Mesenchymal stem cell (in vitro differentiated cells and primary cell): ENCODE measurements around the gene GNE.

Source experiments
- DNase-seq: peaks from one replicate; pipeline ENCODE4 v3.0.0-alpha.2; 2013
- H2AFZ ChIP-seq: one replicate; pipeline ENCODE4 v1.6.1; 2013; ENCODE audit warnings: low read depth, mild to moderate bottlenecking, control low read depth, inconsistent platforms, low read length, moderate library complexity
- H2AK5ac ChIP-seq: 2 replicates; pipeline ENCODE4 v1.6.1; 2013; ENCODE audit warnings: low read length, moderate library complexity, mild to moderate bottlenecking, inconsistent platforms; ENCODE audit not compliant: severe bottlenecking
- H2BK120ac ChIP-seq: one replicate; pipeline ENCODE4 v1.6.1; 2013; ENCODE audit warnings: low read depth, mild to moderate bottlenecking, inconsistent platforms, low read length, moderate library complexity
- H2BK12ac ChIP-seq, 2 experiments: one replicate each; pipeline ENCODE4 v1.6.1; 2013; ENCODE audit warnings: inconsistent platforms in 2 of 2, low read length in 2 of 2, mild to moderate bottlenecking in 2 of 2, moderate library complexity in 2 of 2, control low read depth in 1 of 2
- H2BK15ac ChIP-seq: one replicate; pipeline ENCODE4 v1.6.1; 2013; ENCODE audit warnings: mild to moderate bottlenecking, low read depth, inconsistent platforms; ENCODE audit not compliant: poor library complexity, severe bottlenecking
- H2BK5ac ChIP-seq: 2 replicates; pipeline ENCODE4 v1.6.1; 2013; ENCODE audit warnings: low read depth, mild to moderate bottlenecking, low read length, control low read depth, inconsistent platforms; ENCODE audit not compliant: poor library complexity, severe bottlenecking
- H3K14ac ChIP-seq, 2 experiments: one replicate each; pipeline ENCODE4 v1.6.1; 2013; ENCODE audit warnings: inconsistent platforms in 2 of 2, low read length in 2 of 2, control low read depth in 1 of 2, mild to moderate bottlenecking in 1 of 2, moderate library complexity in 1 of 2
- H3K18ac ChIP-seq, 2 experiments: one replicate each; pipeline ENCODE4 v1.6.1; 2013; ENCODE audit warnings: inconsistent platforms in 2 of 2, low read length in 2 of 2, control low read depth in 1 of 2, low read depth in 1 of 2, mild to moderate bottlenecking in 1 of 2
- H3K23ac ChIP-seq, 2 experiments: one replicate each; pipeline ENCODE4 v1.6.1; 2013; ENCODE audit warnings: inconsistent platforms in 2 of 2, low read length in 2 of 2, mild to moderate bottlenecking in 2 of 2, moderate library complexity in 2 of 2, control low read depth in 1 of 2
- H3K27ac ChIP-seq: 2 replicates; pipeline ENCODE4 v1.5.1; 2013; ENCODE audit warnings: mild to moderate bottlenecking, moderate library complexity, low read length, control low read depth, inconsistent platforms; ENCODE audit not compliant: poor library complexity, severe bottlenecking
- H3K27me3 ChIP-seq, 2 experiments: 2 replicates each; pipeline versions ENCODE4 v1.6.1 to v1.7.0; 2013; ENCODE audit warnings: low read length in 2 of 2, mild to moderate bottlenecking in 2 of 2, moderate library complexity in 2 of 2, control low read depth in 1 of 2, inconsistent platforms in 1 of 2; ENCODE audit not compliant: control insufficient read depth in 1 of 2, insufficient read depth in 1 of 2
- H3K36me3 ChIP-seq, 2 experiments: 2 replicates each; pipeline versions ENCODE4 v1.6.1 to v1.7.0; 2013; ENCODE audit warnings: low read length in 2 of 2, control low read depth in 1 of 2, inconsistent platforms in 1 of 2, low read depth in 1 of 2, mild to moderate bottlenecking in 1 of 2; ENCODE audit not compliant: insufficient read depth in 2 of 2, control insufficient read depth in 1 of 2
- H3K4ac ChIP-seq, 2 experiments: one replicate each; pipeline ENCODE4 v1.6.1; 2013; ENCODE audit warnings: inconsistent platforms in 2 of 2, low read length in 2 of 2, mild to moderate bottlenecking in 2 of 2, moderate library complexity in 2 of 2, control low read depth in 1 of 2, low read depth in 1 of 2
- H3K4me1 ChIP-seq: 2 replicates; pipeline ENCODE4 v1.6.1; 2013; ENCODE audit warnings: low read depth, low read length, control low read depth; ENCODE audit not compliant: control insufficient read depth, insufficient read depth
- H3K4me2 ChIP-seq: 2 replicates; pipeline ENCODE4 v1.6.1; 2013; ENCODE audit warnings: low read length, mild to moderate bottlenecking, inconsistent platforms; ENCODE audit not compliant: poor library complexity, severe bottlenecking
- H3K4me3 ChIP-seq, 2 experiments: 2 replicates each; pipeline versions ENCODE4 v1.5.1 to v1.7.0; 2013; ENCODE audit warnings: low read length in 2 of 2, mild to moderate bottlenecking in 2 of 2, control low read depth in 1 of 2, low read depth in 1 of 2; ENCODE audit not compliant: insufficient read depth in 1 of 2
- H3K79me1 ChIP-seq: replicated peaks from 2 replicates; pipeline ENCODE4 v1.6.1; 2013; ENCODE audit warnings: mild to moderate bottlenecking, control low read depth, low read length, inconsistent platforms; ENCODE audit not compliant: poor library complexity, severe bottlenecking
- H3K9ac ChIP-seq: 2 replicates; pipeline ENCODE4 v1.7.0; 2013; ENCODE audit warnings: mild to moderate bottlenecking, low read length, moderate library complexity
- H3K9me3 ChIP-seq: 2 replicates; pipeline ENCODE4 v1.7.0; 2013; ENCODE audit warnings: mild to moderate bottlenecking, low read length; ENCODE audit not compliant: control insufficient read depth
- H4K8ac ChIP-seq: one replicate; pipeline ENCODE4 v1.6.1; 2013; ENCODE audit warnings: inconsistent platforms, mild to moderate bottlenecking, low read length, moderate library complexity
- H4K91ac ChIP-seq: one replicate; pipeline ENCODE4 v1.6.1; 2013; ENCODE audit warnings: mild to moderate bottlenecking, low read length, inconsistent platforms
- WGBS: methylation state at CpG from one replicate; pipeline ENCODE4 v1.1.7; 2013; ENCODE audit warnings: mixed read lengths; 5-methylcytosine and 5-hydroxymethylcytosine counted together

GNE gene

DNA sequence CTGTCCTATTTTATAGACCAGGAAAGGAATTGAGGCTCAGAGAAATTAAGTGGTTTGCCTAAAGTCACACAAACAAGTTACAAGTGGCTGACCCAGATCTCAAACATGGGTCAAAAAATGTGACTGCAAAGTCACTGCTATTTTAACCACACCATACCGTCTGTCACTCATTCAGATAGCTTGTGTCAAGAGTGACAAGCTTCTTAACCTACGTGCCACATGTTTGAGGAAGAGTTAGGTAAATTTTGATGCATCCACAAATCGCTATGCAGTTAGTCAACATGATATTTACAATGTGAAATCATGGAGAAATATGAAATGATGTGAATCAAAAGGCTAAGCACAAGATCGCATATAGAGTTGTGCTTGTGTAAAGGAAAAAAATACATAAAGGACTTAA lies 22.7 kb upstream of the GNE start:
- H2AFZ ChIP-seq = no peak overlapping the region
- no peak overlapping the region for H3K4ac ChIP-seq
- H3K27ac ChIP-seq = no peak overlapping the region
- no peak overlapping the region for H2BK15ac ChIP-seq
- H2BK12ac ChIP-seq = no peak overlapping the region
- H3K23ac ChIP-seq = no peak overlapping the region
- no peak overlapping the region for H2AK5ac ChIP-seq
- no peak overlapping the region for H4K8ac ChIP-seq
- no peak for DNase-seq
- H2BK120ac ChIP-seq = no peak overlapping the region
- H3K27me3 ChIP-seq = no peaks in the 10 kb centered on the region
- no peak overlapping the region for H3K18ac ChIP-seq
- no peaks in the 10 kb centered on the region for H3K4me1 ChIP-seq
- no peak overlapping the region for H3K14ac ChIP-seq
- H2BK5ac ChIP-seq = no peak overlapping the region
- H4K91ac ChIP-seq = no peak overlapping the region
- WGBS = 97% methylated on average over 4 of the region's 4 CpGs
- H3K9ac ChIP-seq = no peak overlapping the region
- H3K4me2 ChIP-seq = no peak overlapping the region
- no peak overlapping the region for H3K4me3 ChIP-seq
- H3K79me1 ChIP-seq = no peaks in the 10 kb centered on the region
- H3K9me3 ChIP-seq = no peaks in the 10 kb centered on the region
- H3K36me3 ChIP-seq = no peaks in the 10 kb centered on the region

DNA sequence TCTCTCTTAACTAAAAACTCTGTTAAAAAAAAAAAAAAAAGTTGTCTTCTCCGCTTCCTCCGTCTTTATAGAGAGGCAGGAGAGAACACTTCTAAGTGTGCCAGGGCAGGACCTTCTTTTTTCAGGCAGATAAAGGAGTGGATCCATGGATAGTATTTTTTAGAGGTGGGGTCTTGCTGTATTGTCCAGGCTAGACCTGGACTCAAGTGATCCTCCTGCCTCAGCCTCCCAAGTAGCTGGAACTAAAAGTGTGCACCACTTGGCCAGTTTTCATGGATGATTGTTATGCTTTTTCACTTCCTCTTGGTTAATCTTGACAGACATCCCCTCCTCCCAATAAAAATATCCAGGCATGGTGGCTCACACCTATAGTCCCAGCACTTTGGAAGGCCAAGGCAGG lies 20.0 kb upstream of the GNE start:
- Histone ChIP-seq H2AK5ac (no peak overlapping the region), H2BK12ac (no peak overlapping the region), H3K23ac (no peak overlapping the region), H2AFZ (no peak overlapping the region), H3K14ac (no peak overlapping the region), H3K4ac (no peak overlapping the region), H2BK5ac (no peak overlapping the region), H4K91ac (no peak overlapping the region), H3K18ac (no peak overlapping the region), H3K4me2 (no peak overlapping the region), H3K27ac (no peak overlapping the region), H2BK120ac (no peak overlapping the region), H3K9me3 (no peaks in the 10 kb centered on the region), H3K36me3 (no peaks in the 10 kb centered on the region), H3K4me3 (no peak overlapping the region), H4K8ac (no peak overlapping the region), H3K4me1 (peaks cover 3% of the 10 kb centered on the region), H3K9ac (no peak overlapping the region), H3K79me1 (no peaks in the 10 kb centered on the region), H3K27me3 (no peaks in the 10 kb centered on the region), H2BK15ac (no peak overlapping the region)
- no peak for DNase-seq
- 89% methylated on average over 2 of the region's 2 CpGs for WGBS

DNA sequence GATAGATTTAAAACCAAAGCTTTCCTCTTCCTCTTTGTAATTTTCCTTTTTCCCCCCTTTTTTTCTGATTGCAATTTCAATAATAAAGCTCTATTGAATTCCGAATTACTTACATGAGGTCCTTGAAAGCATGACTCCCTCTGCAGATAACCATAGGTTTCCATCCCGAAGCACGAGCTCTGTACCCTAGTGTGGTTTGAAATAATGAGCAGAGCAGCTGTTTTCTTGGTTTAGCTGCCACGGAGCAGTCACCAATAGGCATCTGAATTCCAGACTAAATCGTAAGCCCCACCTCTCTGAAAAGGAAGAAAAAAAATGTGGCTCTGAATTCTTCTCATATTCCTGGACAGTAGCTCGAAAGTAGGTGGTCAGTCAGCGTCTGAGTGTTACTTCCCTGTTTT lies 18.5 kb upstream of the GNE start:
- Histone ChIP-seq H3K27ac (peak overlapping the region; percentile 55), H3K36me3 (no peaks in the 10 kb centered on the region), H2AFZ (no peak overlapping the region), H3K4ac (peak overlapping the region in 1 of 2 experiments; percentile 8), H2BK12ac (no peak overlapping the region), H3K9ac (peak overlapping the region; percentile 80), H4K8ac (no peak overlapping the region), H2BK15ac (no peak overlapping the region), H3K9me3 (no peaks in the 10 kb centered on the region), H3K4me1 (peaks cover 3% of the 10 kb centered on the region), H3K79me1 (no peaks in the 10 kb centered on the region), H3K14ac (no peak overlapping the region), H3K4me2 (peak overlapping the region; percentile 52), H3K23ac (no peak overlapping the region), H3K4me3 (peak overlapping the region in 1 of 2 experiments; percentile 72), H3K18ac (no peak overlapping the region), H2BK5ac (no peak overlapping the region), H4K91ac (no peak overlapping the region), H2BK120ac (no peak overlapping the region), H2AK5ac (no peak overlapping the region), H3K27me3 (no peaks in the 10 kb centered on the region)
- peak; percentile 63 for DNase-seq
- 64% methylated on average over 7 of the region's 7 CpGs for whole genome bisulfite sequencing

GRCh38 chr9:36276254-36276653 lies 18.0 kb upstream of the GNE start:
- no peak overlapping the region for H3K18ac ChIP-seq
- no peak for DNase-seq
- H3K9ac ChIP-seq = peak overlapping the region; percentile 80
- H2BK5ac ChIP-seq = no peak overlapping the region
- no peaks in the 10 kb centered on the region for H3K79me1 ChIP-seq
- H4K8ac ChIP-seq = no peak overlapping the region
- H3K4ac ChIP-seq = no peak overlapping the region
- no peak overlapping the region for H3K14ac ChIP-seq
- H3K4me2 ChIP-seq = peak overlapping the region; percentile 35
- H3K36me3 ChIP-seq = no peaks in the 10 kb centered on the region
- peak overlapping the region in 1 of 2 experiments; percentile 72 for H3K4me3 ChIP-seq
- no peak overlapping the region for H2AK5ac ChIP-seq
- H2BK120ac ChIP-seq = no peak overlapping the region
- no peak overlapping the region for H2BK12ac ChIP-seq
- no peak overlapping the region for H3K23ac ChIP-seq
- no peaks in the 10 kb centered on the region for H3K9me3 ChIP-seq
- H3K4me1 ChIP-seq = peaks cover 3% of the 10 kb centered on the region
- peak overlapping the region; percentile 55 for H3K27ac ChIP-seq
- no peak overlapping the region for H4K91ac ChIP-seq
- H3K27me3 ChIP-seq = no peaks in the 10 kb centered on the region
- H2AFZ ChIP-seq = no peak overlapping the region
- no peak overlapping the region for H2BK15ac ChIP-seq
- no CpG with 5 or more reads among the region's 1 CpG for WGBS
